GM19023 (cell line): Measurements from ENCODE around the gene FYN.

Source experiments
- ATAC-seq: cut with Tn5 transposase; IDR thresholded peaks from one replicate; pipeline ENCODE4 v1.9.1; 2021; ENCODE audit warnings: mild to moderate bottlenecking, moderate library complexity; ENCODE audit not compliant: unreplicated experiment

Gene FYN

GRCh38 chr6:111854683-111855082 lies 18.6 kb downstream of the FYN start:
- ATAC-seq = no peak

GRCh38 chr6:111852725-111853124 lies 20.5 kb downstream of the FYN start:
- ATAC-seq = no peak

GRCh38 chr6:111850295-111850937 lies 22.8 kb downstream of the FYN start:
- no peak for ATAC-seq

- ATAC-seq = no peak
These were observed 24.0 kb downstream of the FYN start for GRCh38 chr6:111849298-111849697.

GRCh38 chr6:111848262-111848812 lies 24.9 kb downstream of the FYN start:
- no peak for ATAC-seq

GRCh38 chr6:111846492-111847409 lies 26.5 kb downstream of the FYN start:
- ATAC-seq = no peak

- ATAC-seq = no peak
These were observed 27.2 kb downstream of the FYN start for GRCh38 chr6:111846066-111846465.

GRCh38 chr6:111845441-111845871 lies 27.8 kb downstream of the FYN start:
- peak; percentile 80 for ATAC-seq

GRCh38 chr6:111844921-111845320 lies 28.3 kb downstream of the FYN start:
- ATAC-seq = peak; percentile 12

- no peak for ATAC-seq
These were observed 28.9 kb downstream of the FYN start for GRCh38 chr6:111844376-111844775.

- no peak for ATAC-seq
These were observed 29.7 kb downstream of the FYN start for GRCh38 chr6:111843347-111844147.

- no peak for ATAC-seq
These were observed 30.4 kb downstream of the FYN start for GRCh38 chr6:111842891-111843290.

GRCh38 chr6:111842271-111842822 lies 30.9 kb downstream of the FYN start:
- ATAC-seq = no peak

- no peak for ATAC-seq
These were observed 31.4 kb downstream of the FYN start for GRCh38 chr6:111841822-111842221.

- no peak for ATAC-seq
These were observed 32.4 kb downstream of the FYN start for GRCh38 chr6:111840803-111841202.

- no peak for ATAC-seq
These were observed 34.3 kb downstream of the FYN start for GRCh38 chr6:111838749-111839484.

- peak; percentile 76 for ATAC-seq
These were observed 35.4 kb downstream of the FYN start for GRCh38 chr6:111837641-111838500.

- no peak for ATAC-seq
These were observed 36.2 kb downstream of the FYN start for GRCh38 chr6:111837007-111837406.

- ATAC-seq = no peak
These were observed 37.4 kb downstream of the FYN start for GRCh38 chr6:111835807-111836206.
